ENCODE measurements around the gene DOCK10. TPM values are rescaled to one million over a fixed set of nuclear protein-coding genes. Genes with fewer than 3 reads are reported as not detected.

Gene DOCK10
- total RNA-seq, 4 donors from 2014 or later = 16.7 to 37.2 (median 20.8) TPM

GRCh38 chr2:224807153-224807964 is 234.9 kb downstream of the DOCK10 start:
- no peaks in the 10 kb centered on the region for H3K27me3 ChIP-seq
- TF ChIP-seq, protein P1, sequence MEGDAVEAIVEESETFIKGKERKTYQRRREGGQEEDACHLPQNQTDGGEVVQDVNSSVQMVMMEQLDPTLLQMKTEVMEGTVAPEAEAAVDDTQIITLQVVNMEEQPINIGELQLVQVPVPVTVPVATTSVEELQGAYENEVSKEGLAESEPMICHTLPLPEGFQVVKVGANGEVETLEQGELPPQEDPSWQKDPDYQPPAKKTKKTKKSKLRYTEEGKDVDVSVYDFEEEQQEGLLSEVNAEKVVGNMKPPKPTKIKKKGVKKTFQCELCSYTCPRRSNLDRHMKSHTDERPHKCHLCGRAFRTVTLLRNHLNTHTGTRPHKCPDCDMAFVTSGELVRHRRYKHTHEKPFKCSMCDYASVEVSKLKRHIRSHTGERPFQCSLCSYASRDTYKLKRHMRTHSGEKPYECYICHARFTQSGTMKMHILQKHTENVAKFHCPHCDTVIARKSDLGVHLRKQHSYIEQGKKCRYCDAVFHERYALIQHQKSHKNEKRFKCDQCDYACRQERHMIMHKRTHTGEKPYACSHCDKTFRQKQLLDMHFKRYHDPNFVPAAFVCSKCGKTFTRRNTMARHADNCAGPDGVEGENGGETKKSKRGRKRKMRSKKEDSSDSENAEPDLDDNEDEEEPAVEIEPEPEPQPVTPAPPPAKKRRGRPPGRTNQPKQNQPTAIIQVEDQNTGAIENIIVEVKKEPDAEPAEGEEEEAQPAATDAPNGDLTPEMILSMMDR (IDR thresholded peaks at IDR 0.05) = no peak
- no peak for TF ChIP-seq EP300 (IDR thresholded peaks at IDR 0.05)
- no peak for TF ChIP-seq POLR2A (IDR thresholded peaks at IDR 0.05)
- H3K27ac ChIP-seq = no peak overlapping the region
- DNase-seq (ENCODE audit: low spot score in 2 of 2) = no peak
- 88 to 93% methylated on average over 6 of the region's 6 CpGs for WGBS, 2 donors
- peaks cover 0 to 4% (median 0%) of the 10 kb centered on the region in 4 donors for H3K4me1 ChIP-seq
- no peak overlapping the region for H3K4me3 ChIP-seq
- peaks cover 0 to 14% (median 0%) of the 10 kb centered on the region in 3 donors for H3K36me3 ChIP-seq
- H3K9me3 ChIP-seq = no peaks in the 10 kb centered on the region

- no peak for TF ChIP-seq POLR2A (IDR thresholded peaks at IDR 0.05)
- TF ChIP-seq EP300 (IDR thresholded peaks at IDR 0.05) = no peak
- TF ChIP-seq, protein P1 (IDR thresholded peaks at IDR 0.05) = no peak
- WGBS, 2 donors = 61 to 73% methylated on average over 1 of the region's 1 CpG
These were observed 238.3 kb downstream of the DOCK10 start for GRCh38 chr2:224803930-224804329.

GRCh38 chr2:224802407-224802806 is 239.9 kb downstream of the DOCK10 start:
- DNase-seq (ENCODE audit: low spot score in 2 of 2) = no peak
- H3K4me3 ChIP-seq = no peak overlapping the region
- 46 to 48% methylated on average over 1 of the region's 1 CpG for WGBS, 2 donors
- TF ChIP-seq POLR2A (IDR thresholded peaks at IDR 0.05) = no peak
- TF ChIP-seq, protein P1 (IDR thresholded peaks at IDR 0.05) = no peak
- no peak overlapping the region for H3K27ac ChIP-seq
- H3K9me3 ChIP-seq = no peaks in the 10 kb centered on the region
- H3K36me3 ChIP-seq = peaks cover 0 to 35% (median 0%) of the 10 kb centered on the region in 3 donors
- H3K4me1 ChIP-seq = peaks cover 0 to 5% (median 0%) of the 10 kb centered on the region in 4 donors
- no peaks in the 10 kb centered on the region for H3K27me3 ChIP-seq

More at GRCh38 chr2:224803930-224804329, 238.3 kb downstream of the DOCK10 start:
- no peak overlapping the region for H3K27ac ChIP-seq
- peaks cover 0 to 27% (median 0%) of the 10 kb centered on the region in 3 donors for H3K36me3 ChIP-seq
- H3K27me3 ChIP-seq = no peaks in the 10 kb centered on the region
- H3K4me1 ChIP-seq = peaks cover 0 to 5% (median 0%) of the 10 kb centered on the region in 4 donors
- no peak overlapping the region for H3K4me3 ChIP-seq
- no peak for DNase-seq (ENCODE audit: low spot score in 2 of 2)
- H3K9me3 ChIP-seq = no peaks in the 10 kb centered on the region

- peaks cover 0 to 5% (median 0%) of the 10 kb centered on the region in 4 donors for H3K4me1 ChIP-seq
- no peaks in the 10 kb centered on the region for H3K27me3 ChIP-seq
- no peak for DNase-seq (ENCODE audit: low spot score in 2 of 2)
- 10 to 27% methylated on average over 1 of the region's 1 CpG for WGBS, 2 donors
- H3K9me3 ChIP-seq = no peaks in the 10 kb centered on the region
- H3K36me3 ChIP-seq = peaks cover 0 to 43% (median 0%) of the 10 kb centered on the region in 3 donors
- H3K4me3 ChIP-seq = no peak overlapping the region
- H3K27ac ChIP-seq = no peak overlapping the region
- TF ChIP-seq, protein P1 (IDR thresholded peaks at IDR 0.05) = no peak
These were observed 240.9 kb downstream of the DOCK10 start for GRCh38 chr2:224801360-224801759.

DNA sequence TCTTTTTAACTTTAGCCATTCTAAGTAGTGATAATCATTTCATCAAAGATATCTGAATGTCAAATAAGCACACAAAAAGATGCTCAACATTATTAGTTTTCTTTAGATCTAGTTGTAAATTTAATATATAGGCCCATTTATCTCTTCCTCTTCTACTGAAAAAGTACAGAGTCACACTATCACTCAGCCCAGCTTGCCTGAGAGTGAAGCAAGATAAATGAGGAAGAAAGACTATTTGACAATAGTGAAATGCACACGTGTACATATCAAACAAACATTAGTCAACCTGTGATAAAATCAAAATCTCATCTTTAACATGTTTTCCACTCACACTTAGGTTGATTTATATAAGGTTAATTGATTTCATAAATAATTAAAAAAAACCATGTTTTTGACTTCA is 242.6 kb downstream of the DOCK10 start:
- H3K9me3 ChIP-seq = no peaks in the 10 kb centered on the region
- TF ChIP-seq EP300 (IDR thresholded peaks at IDR 0.05) (no peak), POLR2A (IDR thresholded peaks at IDR 0.05) (no peak)
- TF ChIP-seq, protein P1 (IDR thresholded peaks at IDR 0.05) = no peak
- no peak overlapping the region for H3K4me3 ChIP-seq
- H3K36me3 ChIP-seq = peaks cover 0 to 47% (median 0%) of the 10 kb centered on the region in 3 donors
- WGBS, 2 donors = 78 to 85% methylated on average over 1 of the region's 1 CpG
- H3K27ac ChIP-seq = no peak overlapping the region
- H3K27me3 ChIP-seq = no peaks in the 10 kb centered on the region
- no peak for DNase-seq (ENCODE audit: low spot score in 2 of 2)
- peaks cover 0 to 5% (median 0%) of the 10 kb centered on the region in 4 donors for H3K4me1 ChIP-seq
